SW 1271 (cell line): Measurements from ENCODE around the gene GLB1L3.

ENCODE experiments used
- DNase-seq, 2 experiments: peaks; one replicate each; lab custom pipeline; 2025; lab: John Stamatoyannopoulos, UW

GLB1L3 gene, protein sequence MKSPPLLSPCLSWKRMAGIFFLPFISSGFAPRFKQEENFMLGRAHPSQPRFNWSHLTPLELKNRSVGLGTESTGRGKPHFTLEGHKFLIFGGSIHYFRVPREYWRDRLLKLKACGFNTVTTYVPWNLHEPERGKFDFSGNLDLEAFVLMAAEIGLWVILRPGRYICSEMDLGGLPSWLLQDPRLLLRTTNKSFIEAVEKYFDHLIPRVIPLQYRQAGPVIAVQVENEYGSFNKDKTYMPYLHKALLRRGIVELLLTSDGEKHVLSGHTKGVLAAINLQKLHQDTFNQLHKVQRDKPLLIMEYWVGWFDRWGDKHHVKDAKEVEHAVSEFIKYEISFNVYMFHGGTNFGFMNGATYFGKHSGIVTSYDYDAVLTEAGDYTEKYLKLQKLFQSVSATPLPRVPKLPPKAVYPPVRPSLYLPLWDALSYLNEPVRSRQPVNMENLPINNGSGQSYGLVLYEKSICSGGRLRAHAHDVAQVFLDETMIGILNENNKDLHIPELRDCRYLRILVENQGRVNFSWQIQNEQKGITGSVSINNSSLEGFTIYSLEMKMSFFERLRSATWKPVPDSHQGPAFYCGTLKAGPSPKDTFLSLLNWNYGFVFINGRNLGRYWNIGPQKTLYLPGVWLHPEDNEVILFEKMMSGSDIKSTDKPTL

DNA sequence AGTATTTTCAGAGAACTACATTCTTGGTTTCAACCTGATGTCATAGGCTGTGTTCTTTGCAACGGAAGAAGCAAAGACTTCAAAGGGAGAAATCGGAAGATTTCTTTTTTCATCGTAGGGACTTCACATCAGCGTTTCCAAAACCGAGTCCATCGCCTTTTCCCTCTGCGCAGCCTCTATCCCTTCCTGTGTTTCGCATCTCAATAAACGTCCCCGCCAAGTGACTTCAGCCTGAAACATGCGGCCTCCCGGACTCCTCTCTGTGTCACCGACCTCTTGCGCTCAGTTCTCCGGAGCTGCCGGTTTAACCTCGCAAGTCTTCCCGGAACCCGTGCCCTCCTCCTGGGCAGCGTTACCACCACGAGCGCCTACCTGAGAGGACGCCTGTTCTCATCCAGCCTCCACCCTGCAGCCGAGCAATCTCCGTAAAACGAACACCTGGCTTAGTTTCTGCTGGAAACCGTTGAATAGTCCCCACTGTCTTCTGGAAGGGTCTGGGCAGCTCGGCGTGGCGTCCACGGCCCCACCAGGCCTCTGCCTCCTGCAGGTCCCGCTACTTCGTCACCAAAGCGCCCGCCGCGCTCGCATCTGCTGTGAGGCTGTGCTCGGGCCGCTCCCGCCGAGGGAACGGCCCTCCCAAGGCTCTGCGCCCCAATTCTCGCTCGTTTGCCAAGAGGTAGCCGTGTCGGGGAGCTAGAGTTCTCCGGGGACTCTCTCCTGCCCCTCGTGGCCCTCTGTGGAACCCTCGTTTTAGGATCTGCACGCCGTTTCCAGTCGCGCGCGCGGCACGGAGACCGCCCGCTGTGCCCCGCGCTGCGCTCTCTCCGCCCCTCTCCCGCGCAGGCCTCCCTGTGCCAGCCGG, at the start of gene GLB1L3:
GLB1L3 (plus strand) TSS at position 846 of the 862 bp plus-strand sequence. CDS start 362 bp downstream, outside the sequence.
- DNase-seq = no peak

DNA sequence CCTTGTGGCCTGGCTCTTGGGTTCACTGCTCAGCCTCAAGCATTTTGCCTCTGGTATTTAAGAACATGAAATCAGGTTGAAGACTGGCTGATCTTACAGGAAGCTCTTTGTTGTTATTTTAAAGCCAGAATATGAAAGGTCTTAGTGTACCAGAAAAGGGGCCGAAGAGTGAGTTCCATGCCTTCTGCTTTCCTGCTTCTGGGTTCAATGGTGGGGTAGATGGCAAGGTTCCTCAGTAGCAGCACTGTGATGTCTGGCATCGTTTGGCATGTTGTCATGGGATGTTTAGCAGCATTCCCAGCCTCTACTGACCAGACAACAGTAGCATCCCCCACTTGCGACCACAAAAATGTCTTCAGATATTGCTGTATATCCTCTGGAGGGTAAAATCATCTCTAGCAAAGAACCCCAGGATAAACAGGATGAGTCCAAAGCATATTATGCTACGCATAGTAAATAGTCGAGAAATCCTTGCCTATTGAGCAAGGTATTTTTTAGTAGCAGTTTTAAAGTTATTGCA, 49.3 kb upstream of the GLB1L3 start:
- DNase-seq = no peak

DNA sequence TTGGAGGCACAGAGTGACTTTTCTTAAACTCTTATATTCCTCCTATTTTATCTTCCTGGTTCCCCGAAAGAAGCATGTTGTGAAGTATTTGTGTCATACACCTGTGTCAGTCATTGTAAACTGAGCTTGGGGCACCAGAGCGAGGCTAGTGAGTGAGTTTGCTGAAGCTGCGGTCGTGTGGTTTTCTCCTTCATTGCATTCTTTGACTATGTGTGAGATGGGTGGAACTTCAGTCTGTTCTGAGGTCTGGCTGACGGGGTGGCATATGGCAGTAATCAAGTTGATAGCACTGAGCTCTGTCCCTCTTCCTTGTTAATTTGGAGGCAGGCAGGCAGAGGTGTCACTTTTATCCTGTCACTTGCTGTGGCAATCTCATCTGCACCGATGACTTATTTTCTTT, 47.6 kb upstream of the GLB1L3 start:
- no peak for DNase-seq

DNA sequence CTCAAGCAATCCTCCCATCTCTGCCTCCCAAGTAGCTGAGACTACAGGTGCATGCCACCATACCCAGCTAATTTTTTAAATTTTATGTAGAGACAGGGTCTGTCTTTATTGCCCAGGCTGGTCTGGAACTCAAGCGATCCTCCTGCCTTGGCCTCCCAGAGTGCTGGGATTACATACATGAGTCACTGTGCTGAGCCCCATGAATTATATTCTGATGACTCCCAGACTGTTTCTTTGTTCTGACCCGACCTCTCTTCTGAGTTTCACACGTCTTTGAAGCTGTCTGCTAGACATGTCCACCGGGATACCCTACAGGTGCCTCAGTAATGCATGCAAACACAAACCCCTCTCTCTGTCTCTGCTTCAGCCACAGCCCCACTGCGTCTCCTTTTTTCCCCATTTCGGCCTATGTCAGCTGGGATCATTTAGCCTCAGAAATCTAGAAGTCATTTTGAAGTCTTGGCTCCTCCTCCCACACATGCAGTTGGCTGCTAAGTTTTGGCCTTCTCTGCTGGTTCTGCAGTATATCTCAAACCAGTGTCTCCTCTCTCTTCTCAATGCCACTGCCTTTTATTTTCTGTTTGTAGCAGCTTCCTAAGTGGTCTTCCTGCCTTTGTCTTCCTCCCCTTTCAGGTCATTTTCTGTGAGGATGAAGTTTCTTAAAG, 46.9 kb upstream of the GLB1L3 start:
- no peak for DNase-seq

DNA sequence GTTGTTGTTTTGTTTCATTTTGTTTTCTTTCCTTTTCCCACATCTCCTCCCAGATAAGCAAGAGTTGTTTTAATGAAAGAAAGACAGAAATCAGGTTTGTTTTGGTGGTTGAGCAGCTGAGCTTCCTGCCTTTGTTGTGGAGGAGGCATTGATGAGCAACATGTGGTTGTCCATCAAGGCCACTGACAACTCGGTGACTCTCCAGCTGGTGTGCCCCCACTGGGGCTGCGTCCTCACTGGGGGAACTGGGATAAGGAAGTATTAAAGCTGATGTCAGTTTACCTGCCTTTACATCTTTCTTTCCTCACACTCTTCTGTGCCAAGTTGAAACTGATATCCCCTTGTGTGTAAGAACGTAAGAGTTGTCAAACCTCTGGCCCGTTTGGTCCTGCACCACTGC, 45.8 kb upstream of the GLB1L3 start:
- DNase-seq = no peak

DNA sequence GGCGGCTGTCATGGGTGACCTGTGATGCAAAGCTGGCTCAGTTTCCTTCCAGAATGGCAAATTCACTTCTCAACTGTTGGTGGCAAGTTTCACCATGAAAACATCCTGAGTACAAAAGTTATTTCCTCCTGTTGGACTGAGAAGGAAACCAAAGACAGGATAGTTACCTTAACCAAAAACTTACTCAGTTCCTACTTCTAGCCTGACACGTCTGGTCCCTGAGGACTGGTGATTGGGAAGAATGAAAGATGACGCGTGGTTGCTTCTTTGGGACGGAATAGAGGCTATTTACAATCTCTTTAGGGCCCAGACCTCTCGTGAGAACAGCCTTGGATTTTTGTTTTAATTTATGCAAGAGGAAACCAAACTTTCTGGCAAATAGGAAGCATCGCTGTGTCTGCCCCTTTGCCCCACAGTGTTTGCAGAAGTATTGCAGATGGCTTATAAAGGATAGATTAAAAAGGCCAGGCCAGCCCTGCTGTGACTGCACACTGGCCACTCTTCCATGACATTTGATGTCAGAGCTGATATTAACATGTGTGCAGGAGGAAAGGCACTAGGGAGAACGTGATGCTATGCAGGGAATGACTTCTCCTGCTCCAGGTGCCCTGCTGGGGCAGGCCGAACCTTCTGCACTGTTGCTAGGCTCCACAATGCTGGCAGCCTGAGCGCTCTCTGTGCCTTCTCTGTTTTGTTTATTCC, 44.1 kb upstream of the GLB1L3 start:
- no peak for DNase-seq

DNA sequence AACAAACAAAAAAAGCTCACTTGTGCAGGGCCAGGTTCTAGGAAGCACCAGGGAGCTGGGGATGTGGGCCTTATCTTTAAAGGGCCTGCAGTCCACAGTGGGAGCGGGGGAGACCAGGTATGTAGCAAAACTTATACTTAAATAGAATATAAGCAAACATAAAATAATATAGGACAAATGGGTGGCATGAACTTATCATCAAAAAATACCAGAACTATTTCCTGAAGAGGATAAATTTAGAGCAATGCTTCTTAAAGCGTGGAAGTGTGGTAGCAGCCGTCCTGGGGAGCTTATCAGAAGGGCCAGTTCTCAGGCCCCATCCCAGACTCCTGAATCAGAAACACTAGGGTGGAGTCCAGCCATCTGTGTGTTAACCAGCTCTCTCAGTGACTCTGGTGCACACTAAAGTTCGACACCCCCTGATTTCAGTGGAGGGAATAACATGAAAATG, 42.4 kb upstream of the GLB1L3 start:
- DNase-seq = no peak

DNA sequence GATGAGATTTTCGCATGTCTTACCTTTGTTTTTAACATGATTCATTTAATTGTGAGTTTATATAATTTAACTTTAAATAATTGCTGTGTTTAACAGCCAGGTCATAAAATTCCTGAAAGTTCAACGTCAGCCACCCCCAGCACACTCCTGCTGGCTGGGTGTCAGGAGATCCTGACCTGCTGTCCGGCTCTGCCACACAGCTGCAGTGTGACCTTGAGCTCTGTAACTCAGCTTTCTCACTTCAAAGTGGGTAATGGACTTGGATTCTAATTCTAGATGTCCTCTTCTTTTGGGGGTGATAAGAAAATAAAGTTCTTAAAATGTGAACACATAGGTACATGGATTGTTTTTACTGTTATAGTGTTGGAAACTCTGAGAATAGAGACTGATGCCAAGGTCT, 40.8 kb upstream of the GLB1L3 start:
- no peak for DNase-seq

DNA sequence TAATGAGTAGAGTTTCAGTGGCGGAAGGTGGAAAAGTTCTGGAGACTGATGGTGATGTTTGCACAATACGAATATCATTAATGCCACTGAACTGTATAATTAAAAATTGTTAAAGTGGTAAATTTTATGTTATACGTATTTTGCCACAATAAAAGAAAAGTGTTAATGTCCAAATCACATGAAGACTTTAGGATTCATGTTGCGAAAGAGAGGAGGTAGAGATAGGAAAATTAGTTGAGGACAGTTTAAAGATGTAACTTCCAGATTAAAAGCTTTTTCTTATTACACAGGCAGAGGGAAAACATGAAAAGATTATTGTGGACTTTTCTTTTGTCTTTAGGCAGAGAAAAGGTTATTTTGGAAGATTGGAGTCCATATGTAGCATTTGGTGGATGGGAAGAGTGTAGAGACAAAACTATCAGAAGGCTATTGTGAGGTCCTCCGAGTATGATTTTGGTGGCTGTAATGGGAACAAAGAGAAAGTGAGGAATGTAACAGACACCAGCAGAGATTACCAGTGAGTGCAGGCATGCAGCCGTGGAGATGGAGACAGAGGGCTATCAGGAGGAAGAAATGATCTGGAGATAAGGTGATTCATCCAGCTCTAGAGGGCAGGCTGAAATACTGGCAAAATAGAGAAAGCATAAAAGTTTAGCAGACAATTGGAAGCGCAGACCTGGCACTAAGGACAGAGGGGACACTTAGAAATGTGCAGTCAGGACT, 39.2 kb upstream of the GLB1L3 start:
- DNase-seq = no peak

DNA sequence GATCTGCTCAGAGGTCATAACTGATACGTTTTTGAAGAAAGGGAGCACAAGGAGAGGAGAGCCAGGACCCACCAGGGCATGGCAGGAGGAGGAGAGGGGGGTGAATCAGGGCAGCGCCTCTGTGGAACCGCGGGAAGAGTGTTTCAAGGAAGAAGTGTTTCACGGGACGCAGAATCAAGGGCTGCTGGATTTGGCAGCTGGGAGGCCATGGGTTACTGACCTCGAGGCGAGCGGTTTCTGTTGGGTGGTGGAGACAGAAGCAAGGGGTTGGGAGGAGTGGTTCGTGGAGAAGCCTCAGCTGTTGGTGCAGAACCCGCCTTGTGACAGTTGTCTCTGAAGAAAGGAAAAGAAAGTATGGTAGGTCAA, 38.6 kb upstream of the GLB1L3 start:
- no peak for DNase-seq

DNA sequence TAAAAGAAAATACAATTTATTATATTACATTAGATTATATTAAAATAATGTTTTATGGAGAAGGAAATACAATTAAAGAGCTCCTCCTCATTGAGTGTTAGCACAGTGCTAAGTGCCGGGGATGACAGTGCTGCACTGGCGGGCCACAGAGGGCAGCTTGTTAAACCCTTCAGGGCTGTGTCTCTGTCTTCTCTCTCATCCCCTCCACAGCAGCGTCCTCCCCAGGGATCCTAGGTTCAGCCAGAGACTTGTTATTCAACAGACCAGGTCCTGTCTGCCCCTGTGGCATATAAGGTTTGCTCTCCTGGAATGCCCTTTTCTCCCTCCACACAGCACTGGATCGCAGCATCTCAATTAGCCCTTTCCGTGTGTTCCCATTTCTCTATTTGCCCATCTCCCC, 37.2 kb upstream of the GLB1L3 start:
- DNase-seq = no peak

DNA sequence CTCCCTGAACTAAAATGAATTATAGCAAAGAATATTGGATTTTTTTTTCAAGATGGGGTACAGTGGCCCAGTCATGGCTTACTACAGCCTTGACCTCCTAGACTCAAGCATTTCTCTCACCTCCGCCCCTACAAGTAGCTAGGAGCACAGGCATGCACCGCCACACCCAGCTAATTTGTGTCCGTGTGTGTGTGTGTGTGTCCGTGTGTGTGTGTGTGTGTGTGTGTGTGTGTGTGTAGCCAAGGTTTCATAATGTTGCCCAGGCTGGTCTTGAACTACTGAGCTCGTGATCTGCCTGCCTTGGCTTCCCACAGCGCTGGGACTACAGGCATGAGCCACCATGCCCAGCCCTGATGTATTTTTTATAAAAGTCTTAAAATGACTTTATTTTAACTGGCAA, 35.6 kb upstream of the GLB1L3 start:
- no peak for DNase-seq

DNA sequence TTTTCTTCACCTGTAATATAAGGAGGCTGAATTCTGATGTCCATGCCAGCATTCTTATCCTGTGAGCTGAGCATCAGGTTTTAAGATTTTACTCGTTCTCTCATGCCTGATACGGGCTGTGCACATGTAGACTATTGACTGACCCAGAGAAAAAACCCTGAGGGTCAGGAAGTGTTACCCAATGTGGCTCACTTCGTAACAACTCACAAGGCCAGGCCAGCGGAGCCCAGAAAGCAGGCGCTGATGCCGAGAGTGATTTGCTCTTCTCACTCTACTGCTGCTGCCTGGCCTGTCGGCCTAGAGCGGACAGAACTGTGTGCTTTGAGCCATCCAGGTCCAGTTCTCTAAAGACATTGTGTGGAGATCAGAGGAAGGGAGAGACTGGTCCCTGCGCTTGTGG, 33.8 kb upstream of the GLB1L3 start:
- DNase-seq = no peak

DNA sequence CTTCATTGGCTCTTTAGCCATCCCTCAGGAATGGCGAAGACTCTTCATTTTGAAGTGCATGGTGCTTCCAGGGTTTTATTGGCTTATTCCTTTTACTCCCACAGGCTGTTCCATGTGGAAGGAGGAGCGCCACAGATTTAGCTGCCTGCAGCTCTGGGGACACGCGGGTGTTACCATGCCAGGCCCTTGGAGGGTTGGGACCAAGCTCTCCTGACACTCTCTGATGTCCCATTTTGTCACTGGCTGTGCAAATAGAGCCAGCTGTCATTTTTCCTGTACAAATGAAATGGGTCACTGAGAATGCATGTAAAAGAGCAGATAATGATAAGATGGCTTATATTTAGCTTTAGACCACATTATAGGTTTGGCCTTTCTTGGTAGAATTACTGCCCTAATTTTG, 32.3 kb upstream of the GLB1L3 start:
- no peak for DNase-seq

DNA sequence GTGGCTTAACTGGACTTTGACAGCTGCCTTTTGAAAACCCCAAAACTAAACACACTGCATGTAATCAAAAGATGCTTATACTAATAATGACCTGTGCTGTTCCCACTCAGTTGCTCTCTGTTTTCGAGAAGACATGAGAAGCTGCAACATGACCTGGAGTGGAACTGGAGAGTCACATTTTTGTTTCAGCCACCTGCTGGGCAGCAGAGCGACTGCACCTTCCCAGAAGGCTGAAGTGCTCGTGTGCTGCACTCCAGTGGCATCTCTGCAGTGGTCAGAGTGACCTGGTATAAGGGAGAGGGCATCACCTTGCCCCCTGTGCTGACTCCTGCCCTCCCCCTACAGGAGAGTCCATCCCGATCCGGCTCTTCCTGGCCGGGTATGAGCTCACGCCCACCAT, 31.6 kb upstream of the GLB1L3 start:
- no peak for DNase-seq

DNA sequence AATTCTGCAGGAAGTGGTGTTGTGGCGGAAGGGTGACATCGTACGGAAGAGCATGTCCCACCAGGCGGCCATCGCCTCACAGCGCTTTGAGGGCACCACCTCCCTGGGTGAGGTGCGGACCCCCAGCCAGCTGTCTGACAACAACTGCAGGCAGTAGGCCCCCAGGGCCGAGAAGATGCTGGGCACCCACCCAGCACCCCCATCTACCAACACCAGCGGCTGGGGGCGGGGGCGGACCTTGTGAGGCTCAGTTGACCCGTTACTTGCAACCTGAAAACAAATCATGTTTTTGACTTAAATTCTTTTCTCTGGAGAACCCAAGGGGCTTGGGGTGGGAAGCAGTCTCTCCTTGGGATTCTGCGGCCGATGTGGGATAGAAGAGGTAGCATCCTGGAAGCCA, 30.7 kb upstream of the GLB1L3 start:
- DNase-seq = no peak

DNA sequence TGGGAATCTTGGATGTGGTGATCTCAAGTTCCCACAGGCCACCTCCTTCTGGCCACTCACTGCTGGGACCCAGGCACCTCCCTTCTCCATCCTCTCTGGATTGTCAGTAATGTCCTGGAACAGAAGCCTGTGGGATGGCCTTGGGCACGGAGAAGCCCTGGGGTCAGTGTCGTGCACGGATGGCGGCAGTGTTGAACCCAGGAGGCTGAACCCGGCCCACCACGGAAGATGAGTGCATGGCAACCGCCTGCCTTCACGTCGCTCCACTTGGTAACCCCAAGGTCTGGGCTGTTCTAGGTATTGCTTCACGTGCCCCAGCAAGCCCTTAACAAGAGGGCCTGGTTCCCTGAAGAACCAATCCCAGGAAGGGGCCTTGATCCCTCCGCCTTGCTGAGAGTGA, 30.1 kb upstream of the GLB1L3 start:
- DNase-seq = no peak

DNA sequence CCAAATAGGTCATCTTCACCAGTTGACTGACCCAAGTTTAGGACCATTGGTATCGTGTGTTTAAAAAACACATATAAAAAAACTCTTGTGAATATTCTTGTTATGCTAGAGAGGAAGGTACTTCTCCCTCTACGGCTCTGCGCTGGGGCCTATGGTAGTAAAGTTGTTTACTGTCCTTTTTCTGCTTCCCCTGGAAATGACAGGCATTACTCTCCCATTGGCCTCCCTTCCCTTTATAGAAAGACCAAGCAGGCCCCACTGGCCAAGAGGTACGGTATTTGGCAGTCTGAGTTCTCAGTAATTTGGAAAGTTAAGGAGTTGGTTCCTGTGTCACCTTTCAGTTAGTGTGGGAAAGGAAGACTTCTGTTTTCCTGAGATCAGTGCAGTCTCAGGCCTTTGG, 29.5 kb upstream of the GLB1L3 start:
- DNase-seq = no peak

DNA sequence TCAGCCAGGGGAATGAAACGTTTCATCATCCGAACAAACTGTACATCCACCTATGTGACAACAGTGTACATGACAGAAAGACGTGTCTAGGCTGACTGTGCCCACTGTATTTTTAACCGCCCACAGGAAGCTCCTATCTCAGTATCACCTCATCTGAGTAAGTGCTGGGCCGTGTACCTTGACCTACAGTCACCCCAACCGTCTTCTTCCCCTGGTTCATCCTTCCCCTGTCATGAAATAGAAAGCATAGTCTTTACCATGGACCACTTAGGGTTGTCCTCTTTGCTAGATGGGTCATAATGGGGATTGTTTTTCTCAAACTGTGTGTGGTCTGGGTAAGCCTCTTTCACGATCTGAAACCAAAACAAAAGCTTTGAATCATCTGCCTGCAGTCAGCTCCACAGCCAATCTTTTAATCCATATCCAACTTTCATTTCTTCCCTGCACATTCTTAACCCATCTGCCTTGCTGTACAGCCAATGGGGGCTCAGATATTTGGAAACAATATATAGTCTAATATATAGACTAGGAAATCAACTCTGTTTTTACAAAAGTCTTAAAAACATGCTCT, 27.2 kb upstream of the GLB1L3 start:
- DNase-seq = no peak

DNA sequence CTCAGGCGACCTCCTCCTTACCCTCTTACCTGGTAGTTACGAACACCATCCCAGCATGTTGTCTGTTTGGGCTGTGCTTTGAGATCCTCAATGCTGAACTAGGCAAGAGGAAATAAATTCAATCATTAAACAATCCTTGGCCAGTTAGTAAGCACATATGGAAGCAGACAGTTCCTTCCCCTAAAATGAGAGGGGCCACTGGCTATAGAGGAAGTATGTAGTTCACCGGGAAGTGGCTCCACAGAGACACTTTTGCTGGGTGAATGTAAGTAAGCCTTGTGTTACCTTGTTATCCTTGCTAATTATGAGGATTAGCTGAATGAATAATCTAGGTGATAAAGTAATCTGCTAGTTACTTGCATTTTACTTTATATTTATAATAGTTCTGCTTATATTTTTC, 25.9 kb upstream of the GLB1L3 start:
- DNase-seq = no peak
